Body of pancreas (tissue), 4 donors: ENCODE results near the gene SPDYE1. TPM values are rescaled to one million over a fixed set of nuclear protein-coding genes. Genes with fewer than 3 reads are reported as not detected.

Source experiments
- ATAC-seq: fragments of 150-250 bp; one replicate; pipeline ENCODE4 v1.9.1; 2016
- DNase-seq, 4 donors: peaks; one replicate each; pipeline ENCODE4 v3.0.0-alpha.2; 2019
- H3K27ac ChIP-seq, 4 donors: fragments of 200-600 bp; sonication (generic); 1 replicate in 3 of 4; 2 replicates in 1 of 4; pipeline versions ENCODE4 v1.5.1 to v1.6.1; 2016 to 2019; ENCODE audit warnings: mild to moderate bottlenecking in 1 of 4, mixed read lengths in 1 of 4, moderate library complexity in 1 of 4
- H3K27me3 ChIP-seq, 2 donors: fragments of 200-600 bp; sonication (generic); one replicate each; pipeline ENCODE4 v1.6.0; 2016; ENCODE audit warnings: mild to moderate bottlenecking in 1 of 2
- H3K36me3 ChIP-seq, 2 donors: fragments of 200-600 bp; sonication (generic); replicated peaks in 1 of 2; 2 replicates each; pipeline ENCODE4 v1.5.1; 2016; ENCODE audit warnings: low read depth in 2 of 2; ENCODE audit not compliant: insufficient read depth in 1 of 2
- H3K4me1 ChIP-seq: fragments of 200-600 bp; sonication (generic); one replicate; pipeline ENCODE4 v1.6.0; 2016
- H3K4me3 ChIP-seq, 2 donors: fragments of 200-600 bp; sonication (generic); 1 replicate in 1 of 2; 2 replicates in 1 of 2; pipeline ENCODE4 v1.5.1; 2016 to 2019
- H3K9me3 ChIP-seq, 3 donors: fragments of 200-600 bp; sonication (generic); 1 replicate in 2 of 3; 2 replicates in 1 of 3; pipeline ENCODE4 v1.5.1; 2016
- POLR2A ChIP-seq, 3 donors: fragments of 450-650 bp; IDR thresholded peaks; one replicate each; pipeline ENCODE4 v1.6.1; 2016; ENCODE audit warnings: antibody characterized with exemption in 3 of 3, mild to moderate bottlenecking in 2 of 3
- WGBS, 2 donors: methylation state at CpG; one replicate each; pipeline ENCODE4 v1.1.5; 2017; 5-methylcytosine and 5-hydroxymethylcytosine counted together
- intact Hi-C: fragments of 100-400 bp; cut with DNase I; formaldehyde crosslinking; loops from one replicate; pipeline ENCODE4 v1.15.1; 2023
- total RNA-seq, 2 donors: library from RNA; depleted of rRNA; stranded (reverse); fragments of >200 nt; gene quantifications; one replicate each; pipeline ENCODE4 v1.1.0, GENCODE V29; 2016
- TF ChIP-seq, protein P1 (sequence below), 7 experiments: fragments of 450-650 bp in 4 of 7; fragments of 200-600 bp in 3 of 7; sonication (generic) in 3 of 7; IDR thresholded peaks; one replicate each; pipeline ENCODE4 v1.5.1; 2016 to 2019; ENCODE audit warnings: antibody characterized with exemption in 7 of 7

The SPDYE1 gene
- total RNA-seq, 2 donors from 2014 or later, result not detected

DNA sequence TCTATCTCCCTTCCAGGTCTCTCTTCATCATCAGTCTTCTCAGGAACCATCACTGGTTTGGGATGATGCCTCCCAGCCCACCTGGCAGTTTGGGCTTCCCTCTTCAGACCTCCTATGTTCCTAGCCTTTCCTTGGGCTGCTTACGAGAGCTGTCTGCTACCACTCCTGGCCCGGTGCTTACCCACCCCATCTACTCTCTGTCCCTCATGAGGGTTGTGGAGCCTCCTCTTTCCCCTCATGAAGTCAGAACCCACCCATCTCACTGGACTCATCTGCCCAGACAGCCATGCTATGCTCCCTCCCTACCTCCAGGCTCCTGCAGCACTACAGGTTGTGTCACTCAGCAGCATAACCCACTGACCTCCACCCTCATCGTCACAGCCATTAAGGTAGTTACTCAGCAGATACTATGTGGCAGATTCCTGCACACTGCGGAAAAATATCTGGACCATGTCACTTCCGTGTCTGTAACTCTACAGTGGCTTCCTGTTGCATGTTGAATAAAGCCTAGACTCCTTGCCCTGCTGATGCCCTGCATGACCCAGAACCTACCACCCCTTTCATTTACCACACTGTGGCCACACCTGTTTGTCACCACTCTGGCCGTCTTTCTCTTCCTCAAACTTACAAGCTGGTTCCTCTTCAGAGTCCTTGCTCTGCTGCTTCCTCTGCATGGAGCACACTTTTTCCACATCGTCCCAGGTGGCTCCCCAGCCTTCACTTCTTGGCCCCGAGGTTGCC lies 48.8 kb downstream of the SPDYE1 start:
- Histone ChIP-seq H3K9me3 (no peaks in the 10 kb centered on the region), H3K27ac (peak overlapping the region in 1 of 4 donors; percentile 0), H3K4me1 (peaks cover 31% of the 10 kb centered on the region), H3K36me3 (peaks cover 0 to 2% of the 10 kb centered on the region in 2 donors), H3K27me3 (no peaks in the 10 kb centered on the region), H3K4me3 (no peak overlapping the region)
- intact Hi-C loops, result no loop called here
- no peak for TF ChIP-seq POLR2A (IDR thresholded peaks at IDR 0.05)
- TF ChIP-seq, protein P1, sequence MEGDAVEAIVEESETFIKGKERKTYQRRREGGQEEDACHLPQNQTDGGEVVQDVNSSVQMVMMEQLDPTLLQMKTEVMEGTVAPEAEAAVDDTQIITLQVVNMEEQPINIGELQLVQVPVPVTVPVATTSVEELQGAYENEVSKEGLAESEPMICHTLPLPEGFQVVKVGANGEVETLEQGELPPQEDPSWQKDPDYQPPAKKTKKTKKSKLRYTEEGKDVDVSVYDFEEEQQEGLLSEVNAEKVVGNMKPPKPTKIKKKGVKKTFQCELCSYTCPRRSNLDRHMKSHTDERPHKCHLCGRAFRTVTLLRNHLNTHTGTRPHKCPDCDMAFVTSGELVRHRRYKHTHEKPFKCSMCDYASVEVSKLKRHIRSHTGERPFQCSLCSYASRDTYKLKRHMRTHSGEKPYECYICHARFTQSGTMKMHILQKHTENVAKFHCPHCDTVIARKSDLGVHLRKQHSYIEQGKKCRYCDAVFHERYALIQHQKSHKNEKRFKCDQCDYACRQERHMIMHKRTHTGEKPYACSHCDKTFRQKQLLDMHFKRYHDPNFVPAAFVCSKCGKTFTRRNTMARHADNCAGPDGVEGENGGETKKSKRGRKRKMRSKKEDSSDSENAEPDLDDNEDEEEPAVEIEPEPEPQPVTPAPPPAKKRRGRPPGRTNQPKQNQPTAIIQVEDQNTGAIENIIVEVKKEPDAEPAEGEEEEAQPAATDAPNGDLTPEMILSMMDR (IDR thresholded peaks at IDR 0.05), result no peak
- no peak for ATAC-seq
- peak in 1 of 4 donors; percentile 40 for DNase-seq
- 72 to 79% methylated on average over 8 of the region's 8 CpGs for WGBS, 2 donors

DNA sequence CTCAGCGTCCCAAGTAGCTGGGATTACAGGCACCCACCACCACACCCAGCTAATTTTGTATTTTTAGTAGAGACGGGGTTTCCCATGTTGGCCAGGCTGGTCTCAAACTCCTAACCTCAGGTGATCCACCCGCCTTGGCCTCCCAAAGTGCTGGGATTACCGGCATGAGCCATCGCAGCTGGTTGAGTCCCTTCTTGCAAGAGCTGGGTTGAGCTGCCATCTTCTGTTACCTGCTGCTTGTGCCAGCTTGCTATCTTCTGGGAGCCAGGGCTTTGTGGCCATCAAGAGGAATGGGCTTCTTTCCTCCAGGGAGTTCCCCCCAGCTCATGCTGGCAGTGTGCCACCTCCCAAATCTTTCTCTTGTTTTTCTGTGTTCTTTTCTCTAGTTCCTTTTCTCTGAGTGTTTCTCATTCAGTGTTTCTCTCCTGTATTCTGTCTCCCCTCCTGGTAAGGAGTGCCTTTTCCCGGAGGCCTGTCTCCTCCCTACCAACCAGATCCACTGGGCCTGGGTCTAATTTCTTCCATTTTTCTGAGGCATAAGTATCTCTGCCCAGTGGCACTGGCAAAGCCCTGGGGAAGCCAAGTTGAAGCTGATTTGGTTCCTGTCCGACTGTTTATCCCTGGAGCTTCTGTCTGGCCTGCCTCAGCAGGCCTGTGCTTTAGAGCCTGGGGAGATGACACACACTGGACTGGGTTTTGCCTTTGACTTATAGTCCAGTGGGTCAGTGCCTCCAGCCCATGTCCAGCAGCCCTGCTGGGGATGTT lies 50.5 kb downstream of the SPDYE1 start:
- intact Hi-C loops, result no loop called here
- no peak for DNase-seq
- H3K4me1 ChIP-seq, result peaks cover 31% of the 10 kb centered on the region
- no peak overlapping the region for H3K4me3 ChIP-seq
- H3K36me3 ChIP-seq, result peaks cover 0 to 14% of the 10 kb centered on the region in 2 donors
- TF ChIP-seq, protein P1 (IDR thresholded peaks at IDR 0.05), result no peak
- no peak for TF ChIP-seq POLR2A (IDR thresholded peaks at IDR 0.05)
- no peak overlapping the region for H3K27ac ChIP-seq
- no peaks in the 10 kb centered on the region for H3K9me3 ChIP-seq
- H3K27me3 ChIP-seq, result no peaks in the 10 kb centered on the region
- no peak for ATAC-seq
- 93% methylated on average over 6 to 7 of the region's 7 CpGs for WGBS, 2 donors

DNA sequence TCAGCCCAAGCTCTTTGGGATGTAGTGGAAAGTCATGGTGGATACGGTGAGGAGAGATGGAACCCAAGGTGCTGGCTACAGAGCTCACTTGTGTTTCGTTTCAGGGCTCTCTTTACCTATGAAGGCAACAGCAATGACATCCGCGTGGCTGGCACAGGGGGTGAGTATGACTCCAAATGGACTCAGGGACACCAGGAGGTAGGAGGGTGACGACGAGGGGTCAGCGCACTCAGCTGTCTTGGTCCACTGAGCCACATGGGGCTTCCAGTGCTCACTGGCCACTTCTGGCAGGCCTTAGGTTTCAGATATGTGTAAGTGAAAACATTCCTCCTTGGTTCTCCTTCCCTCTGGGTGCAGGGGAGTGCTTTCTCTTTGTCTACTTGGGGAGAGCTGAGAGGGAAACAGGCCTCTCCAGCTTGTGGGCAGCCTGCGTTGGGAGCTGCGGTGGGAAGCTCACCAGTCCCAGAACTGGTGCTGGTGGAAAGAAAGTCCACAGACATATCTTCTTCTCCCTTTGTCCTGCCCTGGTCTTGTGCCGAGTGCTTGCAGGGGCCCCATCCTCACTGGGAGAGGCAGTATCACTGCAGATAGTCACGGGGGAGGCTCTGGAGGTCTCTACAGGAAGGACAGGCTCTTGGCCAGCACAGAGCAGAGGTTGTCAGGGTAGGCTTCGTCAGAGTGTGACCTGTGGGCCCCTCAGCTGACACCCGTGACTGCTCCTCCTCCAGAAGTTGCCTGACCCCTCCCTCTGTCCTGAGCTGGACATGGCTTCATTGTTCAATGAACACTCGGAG lies 52.6 kb downstream of the SPDYE1 start:
- peaks cover 19% of the 10 kb centered on the region for H3K4me1 ChIP-seq
- DNase-seq, result no peak
- intact Hi-C loops, result no loop called here
- H3K4me3 ChIP-seq, result no peak overlapping the region
- no peak for ATAC-seq
- peaks cover 0 to 17% of the 10 kb centered on the region in 2 donors for H3K36me3 ChIP-seq
- TF ChIP-seq, protein P1 (IDR thresholded peaks at IDR 0.05), result no peak
- no peak for TF ChIP-seq POLR2A (IDR thresholded peaks at IDR 0.05)
- H3K27ac ChIP-seq, result no peak overlapping the region
- WGBS, 2 donors, result 86 to 95% methylated on average over 12 to 14 of the region's 14 CpGs
- H3K9me3 ChIP-seq, result no peaks in the 10 kb centered on the region
- no peaks in the 10 kb centered on the region for H3K27me3 ChIP-seq

DNA sequence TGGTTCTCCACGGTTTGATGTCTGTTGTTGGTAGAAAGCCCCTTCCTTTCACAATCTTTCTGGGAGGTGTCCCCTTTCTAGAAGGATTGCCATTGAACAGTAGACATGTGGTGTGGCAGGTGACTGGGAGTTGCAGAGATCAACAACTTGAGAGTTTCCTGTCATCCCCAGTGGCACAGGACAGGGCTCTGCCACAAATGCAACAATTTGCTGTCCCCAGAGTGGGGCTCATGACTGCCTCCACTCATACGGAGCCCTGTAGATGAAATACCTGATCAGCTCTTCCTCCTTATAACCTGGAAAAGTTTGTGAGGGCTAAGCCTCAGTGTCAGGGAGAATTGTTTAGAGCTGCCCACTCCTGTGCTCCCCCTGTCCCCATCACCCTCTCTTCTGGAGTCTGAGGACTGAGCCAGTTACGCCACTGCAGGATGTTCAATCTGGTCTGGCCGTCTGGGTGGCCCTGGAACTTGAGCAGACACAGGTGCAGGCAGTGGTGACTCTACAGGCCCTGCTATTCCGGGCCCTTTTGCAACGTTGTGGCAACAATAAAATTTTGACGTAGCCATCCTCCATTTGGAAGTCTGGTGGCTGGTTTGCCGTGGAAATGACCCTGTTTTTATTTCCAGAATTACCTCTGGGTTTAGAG lies 53.3 kb downstream of the SPDYE1 start:
- H3K27ac ChIP-seq, result no peak overlapping the region
- no peak for DNase-seq
- peaks cover 0 to 17% of the 10 kb centered on the region in 2 donors for H3K36me3 ChIP-seq
- no peak overlapping the region for H3K4me3 ChIP-seq
- 82 to 84% methylated on average over 7 to 8 of the region's 8 CpGs for WGBS, 2 donors
- no peak for ATAC-seq
- H3K27me3 ChIP-seq, result no peaks in the 10 kb centered on the region
- H3K9me3 ChIP-seq, result no peaks in the 10 kb centered on the region
- H3K4me1 ChIP-seq, result peaks cover 12% of the 10 kb centered on the region
- TF ChIP-seq, protein P1 (IDR thresholded peaks at IDR 0.05), result no peak
- TF ChIP-seq POLR2A (IDR thresholded peaks at IDR 0.05), result no peak
- intact Hi-C loops, result no loop called here
